ENCODE results near the gene CYREN.

The CYREN gene

GRCh38 chr7:135154734-135155133, 15.8 kb downstream of the CYREN start:
- no peak for DNase-seq (ENCODE audit: extremely low read depth, low read depth)
- no peak for TF ChIP-seq CTCF (IDR thresholded peaks at IDR 0.05; ENCODE audit: low read depth, low read length)

GRCh38 chr7:135152442-135152841, 18.1 kb downstream of the CYREN start:
- TF ChIP-seq CTCF (IDR thresholded peaks at IDR 0.05; ENCODE audit: low read depth, low read length): no peak

GRCh38 chr7:135151533-135151932, 19.0 kb downstream of the CYREN start:
- TF ChIP-seq CTCF (IDR thresholded peaks at IDR 0.05; ENCODE audit: low read depth, low read length): no peak
- DNase-seq (ENCODE audit: extremely low read depth, low read depth): no peak

More at GRCh38 chr7:135152442-135152841, 18.1 kb downstream of the CYREN start:
- DNase-seq (ENCODE audit: extremely low read depth, low read depth): no peak

- no peak for DNase-seq (ENCODE audit: extremely low read depth, low read depth)
- TF ChIP-seq CTCF (IDR thresholded peaks at IDR 0.05; ENCODE audit: low read depth, low read length): no peak
Observed at GRCh38 chr7:135151132-135151531, 19.4 kb downstream of the CYREN start.

GRCh38 chr7:135150072-135150782, 20.3 kb downstream of the CYREN start:
- no peak for DNase-seq (ENCODE audit: extremely low read depth, low read depth)
- no peak for TF ChIP-seq CTCF (IDR thresholded peaks at IDR 0.05; ENCODE audit: low read depth, low read length)

GRCh38 chr7:135147899-135148721, 22.4 kb downstream of the CYREN start, which contains the start of gene TMEM140:
Gene TMEM140 (plus strand): TSS chr7:135148072. CDS start chr7:135164442, 16,370 bp downstream.
- DNase-seq (ENCODE audit: extremely low read depth, low read depth): no peak
- TF ChIP-seq CTCF (IDR thresholded peaks at IDR 0.05; ENCODE audit: low read depth, low read length): no peak; the same call in 1 of the 2 replicates

GRCh38 chr7:135147341-135147898, 23.1 kb downstream of the CYREN start:
- DNase-seq (ENCODE audit: extremely low read depth, low read depth): no peak
- TF ChIP-seq CTCF (IDR thresholded peaks at IDR 0.05; ENCODE audit: low read depth, low read length): no peak
